SHP77 treated with DMSO at 0.1 percent for 48 hours (cell line): ENCODE data around the gene NAMPT.
"Not testable (repeated sequence)": the region's sequence is repeated elsewhere in the genome, so short reads cannot be mapped to it uniquely, and the experiment has no call there.

Experiments used
- DNase-seq: peaks from one replicate; lab custom pipeline; 2025; lab: John Stamatoyannopoulos, UW

NAMPT gene

GRCh38 chr7:106231856-106232490, 52.8 kb downstream of the NAMPT start:
- no peak for DNase-seq

GRCh38 chr7:106225856-106226255, 58.9 kb downstream of the NAMPT start:
- no peak for DNase-seq

- DNase-seq = no peak
Measured at GRCh38 chr7:106224797-106225196, 60.0 kb downstream of the NAMPT start.

- no peak for DNase-seq
Measured at GRCh38 chr7:106223156-106223555, 61.6 kb downstream of the NAMPT start.

- no peak for DNase-seq
Measured at GRCh38 chr7:106222545-106222944, 62.2 kb downstream of the NAMPT start.

- no peak for DNase-seq
Measured at GRCh38 chr7:106220307-106220706, 64.5 kb downstream of the NAMPT start.

- DNase-seq = no peak
Measured at GRCh38 chr7:106219170-106219569, 65.6 kb downstream of the NAMPT start.

- DNase-seq = no peak
Measured at GRCh38 chr7:106218546-106218945, 66.2 kb downstream of the NAMPT start.

GRCh38 chr7:106216923-106217542, 67.8 kb downstream of the NAMPT start:
- DNase-seq = no peak

- no peak for DNase-seq
Measured at GRCh38 chr7:106216517-106216922, 68.3 kb downstream of the NAMPT start.

GRCh38 chr7:106215868-106216516, 68.8 kb downstream of the NAMPT start:
- DNase-seq = no peak

- DNase-seq = not testable (repeated sequence)
Measured at GRCh38 chr7:106208944-106209343, 75.8 kb downstream of the NAMPT start.

- DNase-seq = no peak
Measured at GRCh38 chr7:106206826-106207541, 77.8 kb downstream of the NAMPT start.

GRCh38 chr7:106205621-106206222, 79.1 kb downstream of the NAMPT start:
- DNase-seq = no peak

GRCh38 chr7:106203473-106203872, 81.3 kb downstream of the NAMPT start:
- DNase-seq = no peak

- DNase-seq = no peak
Measured at GRCh38 chr7:106201164-106201563, 83.6 kb downstream of the NAMPT start.

GRCh38 chr7:106199813-106200364, 84.9 kb downstream of the NAMPT start:
- DNase-seq = no peak

GRCh38 chr7:106199024-106199423, 85.8 kb downstream of the NAMPT start:
- no peak for DNase-seq
